ENCODE data around the gene CHFR.
"Not testable (repeated sequence)": the region's sequence is repeated elsewhere in the genome, so short reads cannot be mapped to it uniquely, and the experiment has no call there.

The CHFR gene

GRCh38 chr12:132806857-132807256, 80.5 kb downstream of the CHFR start:
- no peak for DNase-seq

- no peak for DNase-seq
Measured at GRCh38 chr12:132804426-132804861, 83.0 kb downstream of the CHFR start.

GRCh38 chr12:132803888-132804287, 83.5 kb downstream of the CHFR start:
- DNase-seq, result no peak

- DNase-seq, result no peak
Measured at GRCh38 chr12:132803125-132803524, 84.3 kb downstream of the CHFR start.

- no peak for DNase-seq
Measured at GRCh38 chr12:132801741-132802140, 85.7 kb downstream of the CHFR start.

- DNase-seq, result no peak
Measured at GRCh38 chr12:132798836-132799235, 88.6 kb downstream of the CHFR start.

- no peak for DNase-seq
Measured at GRCh38 chr12:132797820-132798570, 89.4 kb downstream of the CHFR start.

- no peak for DNase-seq
Measured at GRCh38 chr12:132795847-132796246, 91.6 kb downstream of the CHFR start.

GRCh38 chr12:132791940-132792339, 95.5 kb downstream of the CHFR start:
- DNase-seq, result not testable (repeated sequence)

- no peak for DNase-seq
Measured at GRCh38 chr12:132789099-132789471, 98.3 kb downstream of the CHFR start.

- DNase-seq, result no peak
Measured at GRCh38 chr12:132788375-132789098, 98.9 kb downstream of the CHFR start.

- no peak for DNase-seq
Measured at GRCh38 chr12:132787877-132788276, 99.5 kb downstream of the CHFR start.

GRCh38 chr12:132786192-132786591, 101.2 kb downstream of the CHFR start:
- DNase-seq, result no peak

GRCh38 chr12:132784580-132784979, 102.8 kb downstream of the CHFR start:
- no peak for DNase-seq

- no peak for DNase-seq
Measured at GRCh38 chr12:132783917-132784531, 103.4 kb downstream of the CHFR start.

Data from kidney glomerular epithelial cell (primary cell).